GM19238 (cell line): ENCODE measurements around the gene PTK7.
"Not testable (repeated sequence)": the region's sequence is repeated elsewhere in the genome, so short reads cannot be mapped to it uniquely, and the experiment has no call there.

Source experiments
- DNase-seq: peaks from one replicate; pipeline ENCODE4 v3.0.0; 2011; ENCODE audit warnings: low spot score; ENCODE audit not compliant: insufficient read length

PTK7 gene

DNA sequence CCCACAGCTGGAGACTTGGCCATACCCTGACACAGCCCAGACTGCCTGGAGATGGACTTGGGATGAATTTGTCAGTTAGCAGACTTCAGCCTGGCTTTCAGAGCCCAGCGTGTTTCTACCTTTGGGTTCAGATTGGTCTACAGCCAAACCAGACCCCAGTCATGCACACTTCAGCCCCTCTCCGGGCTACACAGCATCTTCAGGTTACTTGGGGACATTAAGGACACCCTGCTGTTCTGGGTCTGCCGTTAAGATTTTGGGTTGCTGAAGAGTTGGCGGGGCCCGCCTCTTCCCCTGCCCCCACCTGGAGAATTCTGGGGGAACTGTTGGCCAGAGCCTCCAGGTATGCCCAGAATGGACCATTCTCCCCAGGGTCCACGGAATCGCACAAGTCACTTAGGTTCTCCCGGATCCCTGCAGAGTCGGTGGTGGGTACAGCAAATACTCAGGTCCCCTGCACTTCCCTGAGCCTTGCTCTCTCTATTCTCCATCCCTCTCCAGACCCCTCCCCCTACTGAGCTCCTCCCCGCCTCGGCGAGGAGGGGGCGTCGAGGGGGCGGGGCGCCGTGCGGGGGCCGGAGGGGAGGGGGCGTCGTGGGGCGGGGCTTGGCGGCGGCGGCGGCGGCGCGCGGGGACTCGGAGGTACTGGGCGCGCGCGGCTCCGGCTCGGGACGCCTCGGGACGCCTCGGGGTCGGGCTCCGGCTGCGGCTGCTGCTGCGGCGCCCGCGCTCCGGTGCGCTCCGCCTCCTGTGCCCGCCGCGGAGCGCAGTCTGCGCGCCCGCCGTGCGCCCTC lies at the start of gene PTK7:
Gene PTK7 (plus strand): TSS at position 645 of the 794 bp plus-strand sequence. CDS start 175 bp downstream, outside the sequence.
- DNase-seq: no peak

DNA sequence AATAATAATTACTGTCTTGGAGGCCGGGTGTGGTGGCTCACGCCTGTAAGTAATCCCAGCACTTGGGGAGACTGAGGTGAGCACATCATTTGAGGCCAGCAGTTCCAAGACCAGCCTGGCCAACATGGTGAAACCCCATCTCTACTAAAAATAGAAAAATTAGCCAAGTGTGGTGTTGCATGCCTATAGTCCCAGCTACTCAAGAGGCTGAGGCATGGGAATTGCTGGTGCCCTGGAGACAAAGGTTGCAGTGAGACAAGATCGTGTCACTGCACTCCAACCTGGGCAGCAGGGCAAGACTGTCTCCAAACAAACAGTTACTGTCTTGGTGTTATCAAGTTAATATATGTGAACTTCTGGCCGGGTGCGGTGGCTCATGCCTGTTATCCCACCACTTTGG lies 49.7 kb upstream of the PTK7 start:
- DNase-seq: no peak

DNA sequence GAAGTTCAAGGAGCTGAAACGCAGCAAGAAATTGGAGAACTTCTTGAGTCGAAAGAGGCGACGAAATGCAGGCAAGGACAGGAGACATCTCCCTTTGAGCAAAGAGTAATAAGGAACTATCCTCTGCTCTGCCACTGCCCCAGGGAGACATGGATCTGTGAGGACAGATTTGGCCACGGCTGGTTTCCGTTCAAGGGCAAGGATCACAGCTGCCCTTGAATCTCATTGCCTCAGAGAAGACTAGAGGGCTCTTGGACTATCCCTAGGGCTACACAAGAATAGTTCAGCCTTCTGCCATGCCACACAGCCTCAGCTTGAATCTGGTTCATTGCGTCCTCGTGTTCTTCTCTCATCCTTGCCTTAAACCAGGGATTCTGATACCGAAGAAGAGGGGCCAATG lies 47.0 kb upstream of the PTK7 start:
- DNase-seq: no peak

DNA sequence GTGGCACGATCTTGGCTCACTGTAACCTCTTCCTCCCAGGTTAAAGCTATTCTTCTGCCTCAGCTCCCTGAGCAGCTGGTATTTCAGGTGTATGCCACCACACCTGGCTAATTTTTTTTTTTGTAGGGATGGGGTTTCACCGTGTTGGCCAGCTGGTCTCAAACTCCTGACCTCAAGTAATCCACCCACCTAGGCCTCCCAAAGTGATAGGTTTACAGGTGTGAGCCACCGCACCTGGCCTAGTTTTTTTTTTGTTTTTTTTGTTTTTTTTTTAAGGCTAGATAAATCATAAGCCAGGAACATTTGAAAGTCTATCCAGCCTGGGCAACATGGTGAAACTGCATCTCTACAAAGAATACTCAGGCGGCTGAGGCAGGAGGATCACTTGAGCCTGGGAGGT lies 43.8 kb upstream of the PTK7 start:
- no peak for DNase-seq

DNA sequence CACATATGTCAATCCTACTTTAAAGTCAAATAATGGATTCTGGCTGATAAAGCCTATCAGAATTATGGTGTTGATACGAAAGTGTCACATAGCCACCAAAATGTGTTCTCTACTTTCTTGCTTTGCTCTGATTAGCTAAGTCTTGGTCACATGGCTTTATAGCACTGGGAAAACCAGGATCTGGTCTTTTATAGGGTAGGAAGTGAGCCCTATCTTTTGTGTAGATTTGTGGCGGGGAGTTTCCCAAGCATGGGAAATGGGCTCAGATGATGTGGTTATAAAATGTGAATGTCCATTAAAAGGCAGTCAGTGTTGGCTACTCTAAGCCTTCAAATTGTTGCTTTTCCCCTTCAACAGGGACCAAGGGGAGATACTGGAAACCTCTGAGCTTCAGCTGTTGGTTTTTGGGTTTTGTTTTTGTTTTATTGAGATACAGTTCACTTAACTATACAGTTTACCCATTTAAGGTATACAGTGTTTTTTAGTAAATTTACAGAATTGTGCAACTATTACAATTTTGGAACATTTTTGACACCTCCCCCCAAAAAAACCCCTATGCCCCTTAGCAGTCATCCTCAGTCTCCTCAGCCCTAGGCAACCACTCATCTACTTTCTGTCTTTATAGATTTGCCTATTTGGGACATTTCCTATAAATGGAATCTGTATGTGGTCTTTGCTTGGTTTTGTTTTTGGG lies 42.5 kb upstream of the PTK7 start:
- DNase-seq: no peak

DNA sequence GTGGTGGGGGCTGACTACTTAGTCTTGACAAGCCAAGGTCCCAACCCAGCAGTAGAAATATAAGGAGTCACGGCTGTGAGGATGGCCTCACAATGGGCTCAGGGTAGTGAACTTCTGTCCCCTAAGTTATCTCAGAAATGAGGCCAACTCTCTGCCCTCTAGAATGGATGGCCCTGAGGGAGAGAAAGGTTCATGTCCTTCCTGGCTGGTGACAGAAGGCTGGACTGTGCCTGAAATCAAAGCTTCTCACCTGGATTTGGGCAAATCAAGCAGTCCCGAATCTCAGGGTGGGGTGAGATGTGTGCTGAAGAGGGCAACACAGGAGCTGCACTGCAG lies 42.0 kb upstream of the PTK7 start:
- DNase-seq: no peak

DNA sequence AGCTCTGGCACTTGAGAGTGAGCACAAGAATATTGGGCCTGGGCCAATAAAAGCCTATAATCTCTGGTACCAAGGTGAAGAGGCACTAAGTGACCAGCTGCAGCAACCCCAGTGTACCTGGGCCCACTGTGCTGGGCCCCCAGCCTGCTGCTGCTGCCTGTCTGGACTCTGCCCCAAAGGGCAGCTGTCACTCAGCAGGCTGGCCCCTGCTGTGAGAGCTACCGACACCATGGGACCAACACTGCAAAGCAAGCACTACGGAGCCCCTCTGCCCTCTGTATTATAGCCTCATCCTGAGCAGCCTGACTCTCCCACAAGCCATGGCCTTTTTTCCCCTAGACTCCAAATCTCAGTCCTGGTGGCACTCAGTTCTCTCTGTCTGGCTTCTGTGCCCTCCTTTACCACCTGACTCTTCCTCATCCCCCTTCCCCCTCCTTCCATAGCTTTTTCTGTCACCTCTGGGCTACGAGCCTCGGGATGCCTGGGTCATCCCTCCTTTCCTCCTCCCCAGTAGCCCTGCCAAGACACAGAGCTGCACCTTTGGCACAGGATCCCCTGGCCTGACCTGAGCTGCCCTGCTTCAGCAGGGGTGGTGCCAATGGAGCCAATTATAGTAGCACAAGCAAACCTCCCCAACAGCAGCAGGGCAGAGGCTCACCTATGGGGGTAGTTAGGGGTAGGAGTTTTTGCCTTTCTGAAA lies 40.5 kb upstream of the PTK7 start:
- no peak for DNase-seq

DNA sequence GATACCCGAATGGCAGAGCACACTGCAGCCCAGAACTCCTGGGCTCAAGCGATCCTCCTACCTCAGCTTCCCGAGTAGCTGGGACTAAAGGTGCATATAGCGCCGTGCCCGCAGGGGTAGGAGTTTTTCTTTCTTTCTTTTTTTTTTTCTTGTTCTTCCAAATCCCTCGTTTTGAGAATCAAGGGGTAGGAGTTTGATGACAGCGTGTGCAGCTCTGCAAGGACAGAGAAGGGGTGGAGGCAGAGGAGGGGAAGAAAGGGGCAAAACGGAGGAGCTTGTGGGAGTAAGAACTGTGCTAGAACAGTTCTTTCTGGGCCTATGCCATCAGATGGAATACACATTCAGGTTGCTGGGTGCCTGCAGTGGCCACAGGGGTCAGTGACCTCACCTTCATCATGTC lies 39.4 kb upstream of the PTK7 start:
- DNase-seq: no peak

DNA sequence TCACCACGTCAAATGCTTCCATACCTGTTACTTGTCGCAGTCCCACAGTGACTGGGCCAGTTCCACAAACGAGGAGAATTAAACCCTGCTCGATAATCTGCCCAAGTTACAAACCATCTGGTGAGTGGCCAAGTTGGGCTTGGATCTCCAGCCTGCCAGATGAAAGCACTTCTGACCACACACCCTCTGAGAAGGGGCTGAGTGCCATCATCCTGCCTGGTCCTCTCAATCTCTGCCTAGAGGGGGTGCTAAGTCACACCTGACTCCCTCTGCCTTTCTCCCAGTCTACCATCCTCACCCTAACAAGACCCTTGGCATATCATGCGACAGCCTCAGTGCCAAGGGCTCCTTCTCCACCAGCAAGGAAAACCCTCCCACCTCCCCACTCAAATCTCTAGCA lies 38.9 kb upstream of the PTK7 start:
- DNase-seq: no peak

DNA sequence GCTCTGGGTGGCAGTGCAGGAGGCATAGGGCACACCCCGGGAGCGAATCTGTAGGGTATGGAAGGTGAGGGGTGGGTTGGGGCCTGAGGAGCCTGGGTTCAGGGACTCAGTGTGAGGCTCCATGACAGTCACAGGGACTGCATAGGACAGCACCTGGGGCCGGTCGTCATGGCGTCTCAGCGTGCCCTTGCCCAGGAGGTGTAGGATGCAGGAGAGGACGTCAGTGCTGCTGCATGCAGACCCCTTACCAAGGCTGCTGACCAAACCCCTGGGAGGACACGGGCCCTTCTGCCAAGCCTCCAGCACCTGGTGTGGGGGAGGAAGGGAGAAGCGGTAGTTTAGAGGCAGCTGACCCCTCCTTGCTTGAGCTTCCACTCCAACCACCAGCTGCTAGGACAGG lies 38.4 kb upstream of the PTK7 start:
- no peak for DNase-seq

DNA sequence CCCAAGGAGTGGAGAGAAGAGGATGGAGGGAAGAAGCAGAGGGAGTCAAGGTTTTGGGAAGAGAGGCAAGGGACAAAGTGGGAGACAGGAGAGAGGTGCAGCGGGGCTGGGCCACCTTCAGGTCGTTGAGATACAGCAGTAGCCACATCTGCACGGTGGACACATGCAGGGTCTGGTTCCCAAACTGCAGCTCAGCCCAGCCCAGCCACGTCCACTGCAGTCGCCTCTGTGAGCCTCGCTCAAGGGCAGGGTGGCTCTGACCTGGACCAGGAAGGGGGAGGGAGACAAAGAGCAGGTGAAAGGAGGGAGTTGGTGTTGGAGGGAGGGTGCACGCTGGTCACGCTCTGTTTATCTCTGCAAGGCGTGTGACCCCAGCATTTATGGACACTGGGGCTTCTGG lies 37.4 kb upstream of the PTK7 start:
- DNase-seq: no peak

DNA sequence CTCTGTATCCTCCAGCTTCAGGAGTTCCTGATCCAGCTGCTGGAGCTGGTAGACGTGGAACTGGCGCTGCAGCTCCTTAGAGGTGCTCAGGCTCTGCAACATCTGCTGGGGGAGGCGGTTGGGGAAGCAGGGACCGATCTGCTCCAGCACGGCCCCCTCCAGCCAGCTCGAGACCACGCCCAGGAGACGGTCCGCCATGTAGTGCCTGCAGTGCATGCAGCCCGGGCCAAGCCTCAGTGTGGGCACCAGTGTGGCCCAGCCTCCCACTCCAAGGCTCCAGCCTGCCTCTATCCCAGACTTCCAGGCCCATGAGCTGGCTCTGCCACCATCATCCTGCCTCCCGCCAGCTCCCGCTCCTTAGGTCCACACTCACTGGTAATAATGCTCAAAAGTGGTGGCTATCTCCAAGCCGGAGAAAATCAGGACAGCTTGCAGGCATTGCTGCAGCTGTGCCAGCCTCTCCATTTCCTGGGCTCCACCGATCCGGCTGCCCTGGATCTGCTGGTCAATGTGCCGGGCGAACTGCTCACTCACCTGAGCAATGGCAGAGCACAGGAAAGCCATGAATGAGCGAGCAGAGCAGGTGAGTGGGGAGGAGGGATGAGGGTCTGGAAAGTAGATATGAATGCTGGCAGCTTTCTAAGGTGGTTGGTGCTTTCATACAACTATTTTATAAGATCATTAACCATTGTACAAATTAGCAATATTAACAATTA lies 35.4 kb upstream of the PTK7 start:
- no peak for DNase-seq

DNA sequence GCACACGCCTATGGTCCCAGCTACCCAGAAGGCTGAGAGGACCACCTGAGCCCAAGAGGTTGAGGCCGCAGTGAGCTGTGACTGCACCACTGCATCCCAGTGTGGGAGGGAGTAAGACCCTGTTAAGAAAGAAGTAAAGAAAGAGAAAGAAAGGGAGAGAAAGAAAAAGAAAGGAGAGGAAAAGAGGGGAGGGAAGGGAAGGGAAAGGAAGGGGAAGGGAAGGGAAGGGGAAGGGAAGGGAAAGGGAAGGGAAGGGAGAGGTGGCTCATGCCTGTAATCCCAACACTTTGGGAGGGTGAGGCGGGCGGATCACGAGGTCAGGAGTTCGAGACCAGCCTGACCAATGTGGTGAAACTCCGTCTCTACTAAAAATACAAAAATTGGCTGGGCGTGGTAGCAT lies 34.6 kb upstream of the PTK7 start:
- not testable (repeated sequence) for DNase-seq

DNA sequence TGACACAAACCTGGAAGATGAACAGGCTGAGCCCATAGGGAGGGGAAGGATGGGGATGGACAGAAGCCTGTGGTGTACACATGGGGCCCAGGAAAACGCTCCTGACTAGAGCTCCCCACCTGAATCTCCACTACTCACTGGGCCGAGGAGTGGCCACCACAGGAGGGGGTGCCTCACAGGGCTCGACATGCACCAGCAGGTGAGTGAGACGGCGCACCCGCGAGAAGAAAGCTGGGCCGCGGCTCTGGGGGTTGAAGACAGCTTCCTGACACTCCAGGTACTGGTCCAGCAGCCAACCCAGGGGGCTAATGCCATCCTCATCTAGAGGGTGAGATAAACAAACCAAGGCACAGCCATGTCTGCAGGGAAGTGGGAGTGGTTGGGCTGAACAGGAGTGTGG lies 32.8 kb upstream of the PTK7 start:
- DNase-seq: no peak

DNA sequence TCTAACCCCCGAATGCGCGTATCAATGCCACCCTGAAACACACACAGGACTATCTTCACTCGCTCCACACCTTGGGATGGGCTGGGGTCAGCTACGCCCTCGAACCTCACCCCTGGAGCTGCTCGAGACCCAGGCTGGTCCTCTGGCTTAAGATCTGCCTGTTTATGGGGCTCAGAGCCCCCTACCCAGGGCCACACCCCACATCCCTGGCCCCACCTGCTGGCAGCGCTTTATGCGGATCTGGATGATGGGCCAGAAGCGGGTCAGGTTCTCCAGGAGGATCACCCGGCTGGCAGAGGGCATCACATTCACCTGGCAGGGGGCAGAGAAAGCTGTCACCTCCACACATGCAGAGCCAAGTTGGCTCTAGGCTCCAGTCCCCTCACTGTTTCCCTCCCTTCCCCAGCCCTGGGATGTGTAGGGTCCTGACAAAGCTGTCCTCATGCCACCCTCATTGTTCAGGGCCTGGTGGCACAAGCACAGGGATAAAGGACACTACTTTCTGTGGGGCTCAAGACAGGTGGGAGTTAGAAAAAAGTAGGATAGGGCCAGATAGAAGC lies 30.7 kb upstream of the PTK7 start:
- DNase-seq: no peak

DNA sequence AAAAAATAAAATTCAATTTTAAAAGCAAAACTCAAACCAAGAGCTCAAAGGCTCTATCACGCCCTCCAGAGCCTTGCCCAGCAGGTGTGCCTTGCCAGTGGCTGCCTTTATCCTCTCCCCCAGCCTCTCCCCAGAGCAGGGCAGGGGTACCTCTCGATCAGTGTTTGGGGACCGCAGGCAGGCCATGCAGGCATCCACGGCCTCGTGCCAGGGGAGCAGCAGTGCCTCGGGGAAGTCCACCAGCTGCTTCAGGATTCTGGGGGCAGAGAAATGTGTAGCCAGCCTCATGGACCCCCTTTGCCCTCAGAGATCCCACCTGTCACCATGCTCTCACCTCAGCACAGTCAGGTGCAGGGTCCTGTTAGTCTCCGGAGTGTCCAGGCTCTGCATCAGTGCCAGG lies 28.1 kb upstream of the PTK7 start:
- no peak for DNase-seq

DNA sequence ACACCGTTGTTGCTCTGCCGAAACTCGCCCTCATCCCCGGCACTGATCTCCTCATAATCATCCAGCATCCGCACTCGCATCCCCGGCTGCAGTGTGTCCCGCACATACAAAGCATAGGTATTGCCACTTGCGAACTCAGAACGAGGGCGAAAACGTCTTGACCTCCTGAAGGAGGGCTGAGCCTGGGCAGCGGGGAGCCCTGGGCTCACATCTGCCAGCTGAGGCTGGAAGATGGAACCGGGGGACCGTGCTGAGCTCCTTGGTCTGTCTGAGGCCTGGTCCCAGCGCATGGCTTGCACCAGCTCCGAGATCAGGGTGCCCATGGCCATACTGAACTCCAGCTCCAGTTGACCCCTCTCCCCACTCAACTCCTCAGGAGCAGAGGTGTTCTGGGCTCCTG lies 25.1 kb upstream of the PTK7 start:
- no peak for DNase-seq

DNA sequence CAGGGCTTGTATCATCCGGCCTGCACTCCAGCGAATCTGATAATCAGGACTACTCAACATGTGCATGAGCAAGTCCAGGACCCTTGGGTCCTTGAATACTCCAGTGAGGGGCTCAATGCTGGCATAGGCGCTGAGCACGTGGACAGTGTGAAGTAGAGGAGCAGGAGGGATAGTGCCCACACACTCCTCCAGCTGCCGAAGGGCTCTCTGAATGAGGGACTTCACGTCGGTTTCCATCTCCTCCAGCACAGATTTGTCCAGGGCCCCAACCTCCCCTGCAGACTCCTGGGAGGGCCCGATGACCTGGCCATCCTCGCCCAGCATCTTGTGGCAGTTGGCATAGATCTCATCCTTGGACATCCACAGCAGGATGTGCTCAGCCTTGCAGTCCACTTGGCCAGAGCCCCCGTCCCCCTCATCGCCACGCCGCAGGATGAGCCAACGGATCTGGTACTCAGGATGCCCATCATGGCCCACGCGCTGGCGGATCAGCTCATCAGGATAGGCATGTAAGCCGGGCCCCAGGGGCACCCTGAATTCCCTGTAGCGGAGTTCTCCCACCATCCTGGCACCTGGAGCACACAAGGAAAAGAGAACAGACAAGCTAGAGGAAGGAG lies 23.8 kb upstream of the PTK7 start:
- no peak for DNase-seq

DNA sequence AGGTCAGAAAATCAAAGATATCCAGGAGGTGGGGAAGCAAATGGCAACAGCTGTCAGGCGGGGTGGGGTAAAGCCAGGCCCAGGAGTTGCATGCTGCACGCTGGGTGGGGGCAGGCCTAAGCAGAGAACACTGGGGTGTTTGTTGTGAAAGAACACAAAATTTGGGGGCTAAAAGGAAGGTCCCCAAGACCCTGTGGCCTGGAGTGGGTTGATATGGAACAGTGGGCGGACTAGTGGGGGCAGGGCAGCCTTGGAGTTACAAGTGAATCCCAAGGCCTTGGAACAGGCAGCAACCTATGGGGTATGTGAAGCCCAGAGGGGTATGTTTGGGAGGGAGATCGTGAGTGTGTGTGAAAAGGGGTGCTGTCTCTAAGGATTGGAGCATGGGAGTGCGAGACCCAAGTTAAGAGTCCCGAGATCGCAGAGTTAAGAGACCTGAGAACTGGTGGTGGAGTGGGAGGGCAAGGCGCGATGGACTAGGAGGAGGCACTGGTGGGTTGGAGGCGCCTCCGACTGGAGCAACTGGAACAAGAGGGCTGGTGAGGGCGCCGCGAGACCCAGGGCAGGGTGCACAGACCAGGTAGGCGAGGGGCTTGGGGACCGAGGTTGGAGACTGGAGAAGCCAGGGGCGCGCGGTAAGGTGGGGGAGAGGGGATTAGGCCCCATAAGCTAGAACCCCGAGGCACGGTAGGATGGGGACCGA lies 23.1 kb upstream of the PTK7 start:
- peak; percentile 26 for DNase-seq

DNA sequence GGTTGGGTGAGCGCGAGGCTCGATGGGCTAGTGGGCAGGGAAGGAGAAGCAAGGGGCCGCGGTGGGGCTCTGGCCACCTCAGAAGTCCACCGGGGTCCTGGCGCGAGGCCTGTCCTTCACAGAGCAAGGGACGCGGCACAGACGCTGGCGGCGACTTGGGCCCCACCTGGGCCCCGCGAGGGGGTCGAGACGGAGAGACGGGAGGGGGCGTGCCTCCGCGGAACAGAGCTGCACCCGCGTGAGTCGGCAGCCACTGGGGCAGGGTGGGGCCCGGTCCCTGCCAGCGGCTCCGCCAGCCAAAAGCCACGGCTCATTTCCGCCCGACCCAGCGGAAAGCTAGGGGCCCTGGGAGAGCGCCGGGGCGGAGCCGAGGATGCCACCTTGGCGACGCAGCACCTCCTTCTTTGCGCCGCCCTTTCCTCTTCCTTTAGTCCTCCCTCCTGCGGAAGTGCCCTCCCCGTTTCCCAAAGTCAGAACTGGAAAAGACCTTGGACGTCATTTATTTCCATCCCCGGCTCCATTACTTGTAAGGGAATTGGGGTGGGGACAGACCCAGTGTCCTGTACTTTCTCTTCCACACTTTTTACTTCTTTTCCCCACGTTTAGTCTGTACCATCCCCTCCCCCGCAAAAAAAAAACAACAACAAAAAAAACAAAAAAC lies 22.4 kb upstream of the PTK7 start, which contains the start of gene CUL7:
Gene CUL7 (minus strand): TSS at position 307 of the 661 bp plus-strand sequence. CDS start 1,063 bp downstream, outside the sequence.
- peak; percentile 97 for DNase-seq
